Measurements from ENCODE around the gene SOX18. TPM values are rescaled to one million over a fixed set of nuclear protein-coding genes. Genes with fewer than 3 reads are reported as not detected.

Gene SOX18
- total and polyA plus RNA-seq, 2 of the 13 experiments (the other 11 are each of a cell fraction or from before 2014, with no cell fraction given): 1.6 to 1.9 TPM

- TF ChIP-seq, protein P1, sequence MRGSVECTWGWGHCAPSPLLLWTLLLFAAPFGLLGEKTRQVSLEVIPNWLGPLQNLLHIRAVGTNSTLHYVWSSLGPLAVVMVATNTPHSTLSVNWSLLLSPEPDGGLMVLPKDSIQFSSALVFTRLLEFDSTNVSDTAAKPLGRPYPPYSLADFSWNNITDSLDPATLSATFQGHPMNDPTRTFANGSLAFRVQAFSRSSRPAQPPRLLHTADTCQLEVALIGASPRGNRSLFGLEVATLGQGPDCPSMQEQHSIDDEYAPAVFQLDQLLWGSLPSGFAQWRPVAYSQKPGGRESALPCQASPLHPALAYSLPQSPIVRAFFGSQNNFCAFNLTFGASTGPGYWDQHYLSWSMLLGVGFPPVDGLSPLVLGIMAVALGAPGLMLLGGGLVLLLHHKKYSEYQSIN (CRISPR knock-in tag; IDR thresholded peaks at IDR 0.05; ENCODE audit: borderline replicate concordance): no peak
- TF ChIP-seq CENPBD1 (CRISPR knock-in tag; IDR thresholded peaks at IDR 0.05; ENCODE audit: borderline replicate concordance, low read depth) (no peak), AGO2 (optimal IDR thresholded peaks at IDR 0.05; ENCODE audit: low read depth, low read length) (peak; percentile 75), FOSL1 (CRISPR knock-in tag; IDR thresholded peaks at IDR 0.05; ENCODE audit: borderline replicate concordance) (no peak), ZNF280D (CRISPR knock-in tag; IDR thresholded peaks at IDR 0.05) (no peak), ZNF598 (CRISPR knock-in tag; IDR thresholded peaks at IDR 0.05; ENCODE audit: borderline replicate concordance) (no peak), HNF4A (CRISPR knock-in tag; IDR thresholded peaks at IDR 0.05) (no peak), ARID4A (CRISPR knock-in tag; IDR thresholded peaks at IDR 0.05; ENCODE audit: borderline replicate concordance) (no peak), NFKB2 (CRISPR knock-in tag; IDR thresholded peaks at IDR 0.05; ENCODE audit: borderline replicate concordance) (no peak), ZNF232 (CRISPR knock-in tag; IDR thresholded peaks at IDR 0.05; ENCODE audit: borderline replicate concordance) (no peak), MED13 (CRISPR knock-in tag; IDR thresholded peaks at IDR 0.05) (no peak), RORA (CRISPR knock-in tag; IDR thresholded peaks at IDR 0.05) (no peak), TCF7L2 (IDR thresholded peaks at IDR 0.05; ENCODE audit: low read depth, low read length) (no peak), RBAK (CRISPR knock-in tag; IDR thresholded peaks at IDR 0.05) (no peak), RNF2 (conservative IDR thresholded peaks at IDR 0.05; ENCODE audit: low read depth) (no peak), RFXAP (CRISPR knock-in tag; IDR thresholded peaks at IDR 0.05; ENCODE audit: borderline replicate concordance) (no peak), JUN (CRISPR knock-in tag; IDR thresholded peaks at IDR 0.05) (no peak), ZNF772 (CRISPR knock-in tag; IDR thresholded peaks at IDR 0.05) (no peak), SMYD3 (CRISPR knock-in tag; IDR thresholded peaks at IDR 0.05) (no peak), ZNF460 (CRISPR knock-in tag; IDR thresholded peaks at IDR 0.05; ENCODE audit: borderline replicate concordance) (no peak), RAD51 (IDR thresholded peaks at IDR 0.05; ENCODE audit: borderline replicate concordance) (no peak), POLR2AphosphoS5 (IDR thresholded peaks at IDR 0.05; ENCODE audit: low read depth, low read length) (peak; percentile 74), MEF2D (CRISPR knock-in tag; IDR thresholded peaks at IDR 0.05) (no peak)
Measured at GRCh38 chr20:64037498-64038213, 11.8 kb downstream of the SOX18 start (continued).

All from HepG2 (cell line).